Stimulated activated effector memory CD8-positive, alpha-beta T cell treated with anti-CD3 and anti-CD28 coated beads, Interleukin-12 subunit alpha, Interleukin-12 subunit beta, amount 100 ng/mL, for 72 hours (primary cell): ENCODE data around the gene TJP3.

ENCODE experiments used
- ATAC-seq: fragments of 150-1000 bp; cut with Tn5 transposase; 2 replicates; pipeline ENCODE4 v1.10.0; 2021
- DNase-seq, 2 donors: peaks; one replicate each; pipeline ENCODE4 v3.0.0; 2021 to 2022; ENCODE audit warnings: low spot score in 2 of 2
- H3K27ac Mint-ChIP-seq: one replicate; pipeline ENCODE4 v1.8.0; 2022; ENCODE audit warnings: mild to moderate bottlenecking, mixed read lengths
- H3K36me3 Mint-ChIP-seq: one replicate; pipeline ENCODE4 v1.8.0; 2022; ENCODE audit warnings: mild to moderate bottlenecking, mixed read lengths
- H3K4me1 Mint-ChIP-seq: one replicate; pipeline ENCODE4 v1.8.0; 2022; ENCODE audit warnings: mixed read lengths
- H3K4me3 Mint-ChIP-seq: one replicate; pipeline ENCODE4 v1.8.0; 2022; ENCODE audit warnings: mild to moderate bottlenecking, mixed read lengths
- H3K9me3 Mint-ChIP-seq: one replicate; pipeline ENCODE4 v1.8.0; 2022; ENCODE audit warnings: mixed read lengths

TJP3 gene

GRCh38 chr19:3783660-3784584 is 75.7 kb downstream of the TJP3 start:
- Mint-ChIP-seq H3K27ac (peak overlapping the region; percentile 68), H3K4me1 (peaks cover 26% of the 10 kb centered on the region), H3K9me3 (peaks cover 9% of the 10 kb centered on the region), H3K4me3 (peak overlapping the region; percentile 74), H3K36me3 (peaks cover 29% of the 10 kb centered on the region)
- ATAC-seq (peak; percentile 63), DNase-seq (peak in 1 of 2 donors; percentile 43)

DNA sequence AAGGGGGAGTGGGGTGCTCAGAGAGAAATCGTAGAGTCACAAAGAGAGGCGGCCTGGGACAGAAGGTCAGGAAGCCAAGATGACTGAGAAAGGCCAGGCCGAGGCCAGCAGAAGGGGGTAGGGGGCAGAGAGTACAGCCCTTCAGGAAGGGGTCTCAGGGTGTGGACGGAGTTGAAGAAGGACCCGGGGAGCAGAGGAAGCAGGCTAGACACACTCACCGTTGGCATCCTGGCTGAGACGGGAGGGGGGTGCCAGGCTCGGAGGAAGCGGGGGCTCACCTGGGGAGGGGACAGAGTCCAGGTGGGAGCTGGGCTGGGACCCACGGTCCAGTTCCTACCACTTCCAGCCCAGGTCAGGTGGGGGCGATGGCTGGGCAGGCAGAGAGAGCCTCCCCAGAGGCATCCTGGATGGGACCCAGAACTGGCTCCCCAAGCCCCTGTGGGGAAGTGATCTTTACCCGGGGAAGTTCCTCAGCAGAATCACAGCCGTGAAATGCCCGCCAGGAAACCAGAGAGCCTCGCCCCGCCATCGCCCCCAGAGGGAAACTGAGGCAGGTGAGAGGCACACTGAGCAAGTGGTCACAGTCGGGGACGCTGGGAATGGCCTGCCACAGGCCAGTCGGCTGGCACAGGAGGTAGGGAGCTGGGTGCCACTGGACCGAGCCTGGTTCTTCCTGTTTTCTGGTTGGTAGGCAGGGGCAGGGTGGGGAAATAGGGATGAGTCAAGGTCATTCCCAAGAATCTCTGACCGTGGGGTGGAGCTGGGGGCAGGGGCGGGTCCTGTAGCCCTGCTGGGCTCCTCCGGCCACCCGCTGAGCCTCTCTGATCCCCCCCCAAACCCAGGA is 76.6 kb downstream of the TJP3 start:
- H3K4me3 Mint-ChIP-seq: peak overlapping the region; percentile 74
- ATAC-seq (no peak), DNase-seq (no peak)
- peak overlapping the region; percentile 68 for H3K27ac Mint-ChIP-seq
- H3K4me1 Mint-ChIP-seq: peaks cover 33% of the 10 kb centered on the region
- H3K36me3 Mint-ChIP-seq: peaks cover 32% of the 10 kb centered on the region
- peaks cover 9% of the 10 kb centered on the region for H3K9me3 Mint-ChIP-seq

DNA sequence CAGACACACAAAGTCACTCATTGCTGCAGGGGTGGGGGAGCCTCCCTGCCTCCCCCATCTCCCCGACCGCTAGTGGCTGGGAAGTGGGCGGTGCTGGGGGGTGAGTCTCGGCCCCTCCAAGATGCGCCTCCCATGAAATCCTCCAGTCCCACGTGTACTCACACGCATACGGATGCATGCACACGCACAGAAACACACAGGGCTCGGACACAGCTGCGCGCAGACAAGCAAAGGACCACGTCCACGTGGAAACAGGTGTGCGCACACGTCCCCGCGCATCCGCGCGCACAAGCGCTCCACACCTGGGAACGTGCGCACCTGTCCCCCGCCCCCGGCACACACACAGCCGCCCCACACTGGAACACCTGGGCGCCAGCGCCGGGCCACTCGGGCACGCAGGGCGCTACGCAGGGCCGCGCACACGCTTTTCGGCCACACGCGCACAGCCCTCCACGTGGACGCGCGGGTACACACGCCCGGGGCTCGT is 77.3 kb downstream of the TJP3 start:
- Mint-ChIP-seq H3K4me1 (peaks cover 40% of the 10 kb centered on the region), H3K27ac (peak overlapping the region; percentile 68), H3K9me3 (peaks cover 9% of the 10 kb centered on the region), H3K36me3 (peaks cover 32% of the 10 kb centered on the region), H3K4me3 (peak overlapping the region; percentile 74)
- no peak for DNase-seq
- peak; percentile 29 for ATAC-seq

GRCh38 chr19:3785938-3786824 is 78.0 kb downstream of the TJP3 start, which contains the start of gene MATK:
TSS of gene MATK (minus strand) at chr19:3786381. CDS start at chr19:3785135, 1,246 bp downstream.
- peak; percentile 53 for ATAC-seq
- H3K36me3 Mint-ChIP-seq: peaks cover 32% of the 10 kb centered on the region
- DNase-seq: peak in 1 of 2 donors; percentile 71

DNA sequence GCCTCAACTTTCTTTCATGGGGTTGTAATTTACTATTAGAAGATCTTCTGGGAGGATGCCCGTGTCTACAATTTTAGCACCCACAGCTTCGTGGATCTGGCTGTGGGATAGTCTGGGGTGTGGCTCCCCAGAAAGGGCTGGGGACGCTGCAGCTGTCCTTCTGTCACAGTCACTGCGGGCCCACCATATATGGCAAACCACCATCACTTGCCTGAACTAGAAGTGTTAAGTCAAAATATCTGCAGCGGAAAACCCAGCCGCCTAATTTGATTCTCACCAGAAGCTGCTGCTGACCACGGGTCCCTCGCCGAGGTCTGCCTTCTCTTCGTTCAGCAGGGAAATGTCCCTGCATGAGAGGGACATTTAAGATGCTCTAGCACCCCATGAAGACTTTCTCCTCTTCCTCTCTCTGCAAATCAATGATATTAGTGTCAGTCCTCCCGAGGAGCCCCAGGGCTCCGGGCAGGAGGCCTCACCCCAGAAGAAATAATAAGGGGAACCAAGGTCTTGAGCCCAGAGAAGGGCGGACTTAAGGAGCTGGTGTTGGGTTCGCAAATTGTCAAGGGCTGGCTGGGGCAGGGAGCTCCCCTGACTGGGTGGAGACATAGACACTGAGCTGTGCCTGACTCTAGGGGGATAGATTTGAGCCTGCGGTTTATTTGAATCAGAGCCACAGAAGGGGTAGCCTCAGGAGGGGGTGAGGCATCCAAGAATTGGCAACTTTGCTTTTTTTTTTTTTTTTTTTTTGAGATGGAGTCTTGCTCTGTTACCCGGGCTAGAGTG is 81.0 kb downstream of the TJP3 start:
- peak in 1 of 2 donors; percentile 65 for DNase-seq
- H3K36me3 Mint-ChIP-seq: peaks cover 14% of the 10 kb centered on the region
- H3K9me3 Mint-ChIP-seq: no peaks in the 10 kb centered on the region
- H3K4me1 Mint-ChIP-seq: peaks cover 41% of the 10 kb centered on the region
- H3K4me3 Mint-ChIP-seq: peak overlapping the region; percentile 65
- peak; percentile 69 for ATAC-seq
- H3K27ac Mint-ChIP-seq: peak overlapping the region; percentile 74

More at GRCh38 chr19:3785938-3786824, 78.0 kb downstream of the TJP3 start, which contains the start of gene MATK:
- Mint-ChIP-seq H3K4me3 (peak within 1 kb of the TSS; percentile 74), H3K27ac (peak within 1 kb of the TSS; percentile 68), H3K4me1 (peaks cover 43% of the 10 kb centered on the region), H3K9me3 (peaks cover 9% of the 10 kb centered on the region)

- DNase-seq (no peak), ATAC-seq (no peak)
- H3K36me3 Mint-ChIP-seq: peaks cover 6% of the 10 kb centered on the region
- no peaks in the 10 kb centered on the region for H3K9me3 Mint-ChIP-seq
- H3K27ac Mint-ChIP-seq: peak overlapping the region; percentile 35
- H3K4me1 Mint-ChIP-seq: peaks cover 33% of the 10 kb centered on the region
- no peak overlapping the region for H3K4me3 Mint-ChIP-seq
These were observed 82.1 kb downstream of the TJP3 start for GRCh38 chr19:3790209-3790734.

GRCh38 chr19:3790941-3791340 is 82.8 kb downstream of the TJP3 start:
- no peak for ATAC-seq
- peaks cover 6% of the 10 kb centered on the region for H3K36me3 Mint-ChIP-seq
- no peaks in the 10 kb centered on the region for H3K9me3 Mint-ChIP-seq
- DNase-seq: no peak
- H3K27ac Mint-ChIP-seq: peak overlapping the region; percentile 35
- H3K4me1 Mint-ChIP-seq: peaks cover 33% of the 10 kb centered on the region
- no peak overlapping the region for H3K4me3 Mint-ChIP-seq

DNA sequence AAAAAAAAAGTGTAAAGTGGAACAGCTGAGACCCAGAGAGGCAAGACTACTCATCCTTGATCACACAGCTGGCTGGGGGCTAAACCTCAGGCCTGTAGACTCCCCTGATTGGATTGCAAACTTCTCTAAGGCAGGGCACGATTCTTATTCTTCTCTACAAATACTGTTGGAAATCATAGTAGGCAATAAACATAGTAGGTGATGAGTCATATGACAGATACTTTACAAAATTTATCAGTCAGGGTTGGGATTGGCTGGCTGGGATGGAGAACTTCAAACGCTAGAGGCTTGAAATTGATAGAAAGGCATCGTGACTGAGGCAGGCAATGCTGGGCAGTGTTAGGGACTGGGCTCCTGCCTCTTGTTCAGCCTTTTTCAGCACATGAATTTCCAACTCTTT is 83.9 kb downstream of the TJP3 start:
- ATAC-seq: no peak
- Mint-ChIP-seq H3K27ac (no peak overlapping the region), H3K9me3 (peaks cover 6% of the 10 kb centered on the region), H3K36me3 (peaks cover 6% of the 10 kb centered on the region), H3K4me1 (peaks cover 40% of the 10 kb centered on the region), H3K4me3 (no peak overlapping the region)
- no peak for DNase-seq

GRCh38 chr19:3793799-3794198 is 85.6 kb downstream of the TJP3 start:
- no peak overlapping the region for H3K4me3 Mint-ChIP-seq
- H3K4me1 Mint-ChIP-seq: peaks cover 48% of the 10 kb centered on the region
- H3K9me3 Mint-ChIP-seq: peaks cover 6% of the 10 kb centered on the region
- DNase-seq (no peak), ATAC-seq (no peak)
- peaks cover 4% of the 10 kb centered on the region for H3K36me3 Mint-ChIP-seq
- H3K27ac Mint-ChIP-seq: no peak overlapping the region

DNA sequence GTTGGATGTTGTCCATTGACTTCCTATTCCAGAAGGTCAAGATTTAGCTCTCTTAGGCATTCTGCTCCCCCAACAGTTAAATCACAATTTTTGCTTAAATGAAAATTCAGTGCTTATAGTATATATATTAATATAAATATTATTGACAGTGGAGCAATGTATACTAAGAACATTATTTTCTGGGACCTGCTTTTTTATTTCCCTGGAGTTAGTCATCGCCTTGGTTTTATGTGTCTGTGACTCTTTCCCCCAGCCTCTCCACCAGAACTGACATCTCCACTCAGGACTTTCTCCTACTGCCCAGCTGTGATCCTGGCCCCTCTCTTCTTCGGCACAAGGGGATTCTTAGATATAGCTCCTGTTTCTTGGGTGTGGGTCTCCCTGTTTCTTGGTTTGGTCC is 88.2 kb downstream of the TJP3 start:
- no peak overlapping the region for H3K27ac Mint-ChIP-seq
- no peak for ATAC-seq
- peaks cover 6% of the 10 kb centered on the region for H3K9me3 Mint-ChIP-seq
- no peak overlapping the region for H3K4me3 Mint-ChIP-seq
- peaks cover 47% of the 10 kb centered on the region for H3K4me1 Mint-ChIP-seq
- no peak for DNase-seq
- H3K36me3 Mint-ChIP-seq: peaks cover 6% of the 10 kb centered on the region

- H3K27ac Mint-ChIP-seq: no peak overlapping the region
- peak overlapping the region; percentile 13 for H3K4me3 Mint-ChIP-seq
- ATAC-seq (peak; percentile 96), DNase-seq (no peak)
- H3K36me3 Mint-ChIP-seq: peaks cover 12% of the 10 kb centered on the region
- peaks cover 42% of the 10 kb centered on the region for H3K4me1 Mint-ChIP-seq
- peaks cover 6% of the 10 kb centered on the region for H3K9me3 Mint-ChIP-seq
These were observed 90.0 kb downstream of the TJP3 start for GRCh38 chr19:3798137-3798536.
